WTC11 (cell line): ENCODE data around the gene SCD. TPM values are rescaled to one million over a fixed set of nuclear protein-coding genes. Genes with fewer than 3 reads are reported as not detected.

ENCODE experiments used
- AFF4 ChIP-seq: sonication (generic); formaldehyde crosslinking; IDR thresholded peaks from 2 replicates; pipeline ENCODE4 v1.8.1; 2023; ENCODE audit warnings: mild to moderate bottlenecking, missing genetic modification reagents, borderline replicate concordance
- AR ChIP-seq: fragments of 250-450 bp; sonication (Bioruptor Pico); IDR thresholded peaks from 2 replicates; pipeline ENCODE4 v1.9.0; 2021; ENCODE audit warnings: mild to moderate bottlenecking
- ATF1 ChIP-seq: sonication (generic); formaldehyde crosslinking; IDR thresholded peaks from 2 replicates; pipeline ENCODE4 v1.8.1; 2023; ENCODE audit warnings: mild to moderate bottlenecking, moderate library complexity, missing genetic modification reagents
- CREM ChIP-seq: sonication (generic); formaldehyde crosslinking; IDR thresholded peaks from 2 replicates; pipeline ENCODE4 v1.8.1; 2022; ENCODE audit warnings: mild to moderate bottlenecking, missing genetic modification reagents, moderate library complexity
- ESRRA ChIP-seq: sonication (generic); formaldehyde crosslinking; IDR thresholded peaks from 2 replicates; pipeline ENCODE4 v1.8.1; 2022; ENCODE audit warnings: mild to moderate bottlenecking, missing genetic modification reagents, borderline replicate concordance
- MYBL2 ChIP-seq: sonication (generic); formaldehyde crosslinking; IDR thresholded peaks from 2 replicates; pipeline ENCODE4 v1.8.1; 2023; ENCODE audit warnings: mild to moderate bottlenecking, moderate library complexity, missing genetic modification reagents
- NFE2L1 ChIP-seq: sonication (generic); formaldehyde crosslinking; IDR thresholded peaks from 2 replicates; pipeline ENCODE4 v1.8.1; 2023; ENCODE audit warnings: missing genetic modification reagents
- NR3C1 ChIP-seq: sonication (generic); formaldehyde crosslinking; conservative IDR thresholded peaks from 2 replicates; pipeline ENCODE4 v1.8.1; 2023; ENCODE audit warnings: low read depth, mild to moderate bottlenecking, missing genetic modification reagents
- PRDM15 ChIP-seq: sonication (generic); formaldehyde crosslinking; IDR thresholded peaks from 2 replicates; pipeline ENCODE4 v1.8.0; 2022; ENCODE audit warnings: missing genetic modification reagents
- PREB ChIP-seq: sonication (generic); formaldehyde crosslinking; IDR thresholded peaks from 2 replicates; pipeline ENCODE4 v1.8.1; 2022; ENCODE audit warnings: mild to moderate bottlenecking, missing genetic modification reagents, moderate library complexity, borderline replicate concordance
- TEAD1 ChIP-seq: sonication (generic); formaldehyde crosslinking; IDR thresholded peaks from 2 replicates; pipeline ENCODE4 v1.8.0; 2022; ENCODE audit warnings: mild to moderate bottlenecking, missing genetic modification reagents
- ZNF219 ChIP-seq: sonication (generic); formaldehyde crosslinking; IDR thresholded peaks from 2 replicates; pipeline ENCODE4 v1.8.0; 2023; ENCODE audit warnings: missing genetic modification reagents, mild to moderate bottlenecking, borderline replicate concordance
- ZNF232 ChIP-seq: sonication (generic); formaldehyde crosslinking; IDR thresholded peaks from 2 replicates; pipeline ENCODE4 v1.8.0; 2022; ENCODE audit warnings: mild to moderate bottlenecking, missing genetic modification reagents
- ZNF263 ChIP-seq: sonication (generic); formaldehyde crosslinking; IDR thresholded peaks from 2 replicates; pipeline ENCODE4 v1.8.1; 2022; ENCODE audit warnings: low read depth, mild to moderate bottlenecking, moderate library complexity, missing genetic modification reagents
- ZNF423 ChIP-seq: fragments of 250-450 bp; sonication (Bioruptor Pico); IDR thresholded peaks from 2 replicates; pipeline ENCODE4 v2.1.2; 2022; ENCODE audit warnings: mild to moderate bottlenecking, moderate library complexity
- ZNF671 ChIP-seq: fragments of 250-450 bp; sonication (Bioruptor Pico); IDR thresholded peaks from 2 replicates; pipeline ENCODE4 v1.8.0; 2021; ENCODE audit warnings: mild to moderate bottlenecking
- total RNA-seq: library from RNA; stranded (reverse); gene quantifications from 3 replicates; pipeline ENCODE4 v1.2.3, GENCODE V29; 2021
- TF ChIP-seq, protein P1 (sequence below): fragments of 250-450 bp; sonication (Bioruptor Pico); IDR thresholded peaks from 2 replicates; pipeline ENCODE4 v1.9.0; 2021; ENCODE audit warnings: mild to moderate bottlenecking
- TF ChIP-seq, protein P2 (sequence below): sonication (generic); formaldehyde crosslinking; IDR thresholded peaks from 2 replicates; pipeline ENCODE4 v1.8.0; 2022; ENCODE audit warnings: mild to moderate bottlenecking, missing genetic modification reagents
- TF ChIP-seq, protein P3 (sequence below): sonication (generic); formaldehyde crosslinking; IDR thresholded peaks from 2 replicates; pipeline ENCODE4 v1.8.1; 2023; ENCODE audit warnings: mild to moderate bottlenecking, moderate library complexity, missing genetic modification reagents

Gene SCD
- total RNA-seq, 1 experiment from 2014 or later = 556 TPM

- TF ChIP-seq ESRRA (no peak), TEAD1 (CRISPR knock-in tag) (no peak), MYBL2 (CRISPR knock-in tag) (peak; percentile 33; the same call in 1 of the 2 replicates), ZNF219 (CRISPR knock-in tag) (no peak), ZNF232 (CRISPR knock-in tag) (no peak), ZNF671 (CRISPR knock-in tag) (no peak), PRDM15 (CRISPR knock-in tag) (no peak), AR (no peak), PREB (CRISPR knock-in tag) (no peak), ZNF263 (CRISPR knock-in tag) (no peak), NFE2L1 (CRISPR knock-in tag) (no peak), CREM (CRISPR knock-in tag) (0 out of 2 replicates have a peak, but pooled peaks have one; percentile 50), ATF1 (0 out of 2 replicates have a peak, but pooled peaks have one; percentile 57), NR3C1 (CRISPR knock-in tag) (no peak), ZNF423 (CRISPR knock-in tag) (no peak), AFF4 (0 out of 2 replicates have a peak, but pooled peaks have one; percentile 64)
- TF ChIP-seq, protein P1, sequence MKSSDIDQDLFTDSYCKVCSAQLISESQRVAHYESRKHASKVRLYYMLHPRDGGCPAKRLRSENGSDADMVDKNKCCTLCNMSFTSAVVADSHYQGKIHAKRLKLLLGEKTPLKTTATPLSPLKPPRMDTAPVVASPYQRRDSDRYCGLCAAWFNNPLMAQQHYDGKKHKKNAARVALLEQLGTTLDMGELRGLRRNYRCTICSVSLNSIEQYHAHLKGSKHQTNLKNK (CRISPR knock-in tag) = no peak
- TF ChIP-seq, protein P2, sequence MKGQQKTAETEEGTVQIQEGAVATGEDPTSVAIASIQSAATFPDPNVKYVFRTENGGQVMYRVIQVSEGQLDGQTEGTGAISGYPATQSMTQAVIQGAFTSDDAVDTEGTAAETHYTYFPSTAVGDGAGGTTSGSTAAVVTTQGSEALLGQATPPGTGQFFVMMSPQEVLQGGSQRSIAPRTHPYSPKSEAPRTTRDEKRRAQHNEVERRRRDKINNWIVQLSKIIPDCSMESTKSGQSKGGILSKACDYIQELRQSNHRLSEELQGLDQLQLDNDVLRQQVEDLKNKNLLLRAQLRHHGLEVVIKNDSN (CRISPR knock-in tag) = peak; percentile 37; the same call in 1 of the 2 replicates
- TF ChIP-seq, protein P3, sequence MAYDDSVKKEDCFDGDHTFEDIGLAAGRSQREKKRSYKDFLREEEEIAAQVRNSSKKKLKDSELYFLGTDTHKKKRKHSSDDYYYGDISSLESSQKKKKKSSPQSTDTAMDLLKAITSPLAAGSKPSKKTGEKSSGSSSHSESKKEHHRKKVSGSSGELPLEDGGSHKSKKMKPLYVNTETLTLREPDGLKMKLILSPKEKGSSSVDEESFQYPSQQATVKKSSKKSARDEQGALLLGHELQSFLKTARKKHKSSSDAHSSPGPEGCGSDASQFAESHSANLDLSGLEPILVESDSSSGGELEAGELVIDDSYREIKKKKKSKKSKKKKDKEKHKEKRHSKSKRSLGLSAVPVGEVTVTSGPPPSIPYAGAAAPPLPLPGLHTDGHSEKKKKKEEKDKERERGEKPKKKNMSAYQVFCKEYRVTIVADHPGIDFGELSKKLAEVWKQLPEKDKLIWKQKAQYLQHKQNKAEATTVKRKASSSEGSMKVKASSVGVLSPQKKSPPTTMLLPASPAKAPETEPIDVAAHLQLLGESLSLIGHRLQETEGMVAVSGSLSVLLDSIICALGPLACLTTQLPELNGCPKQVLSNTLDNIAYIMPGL = peak; percentile 57; the same call in 1 of the 2 replicates
Observed at GRCh38 chr10:100346765-100347567, at the start of gene SCD (continued).
